Tibial nerve (tissue), 4 donors: ENCODE results near the gene TMSB10. TPM values are rescaled to one million over a fixed set of nuclear protein-coding genes. Genes with fewer than 3 reads are reported as not detected.
A peak's percentile ranks its signal among the peaks of the same experiment; 100 is the strongest.

Source experiments
- DNase-seq, 2 donors: peaks; one replicate each; pipeline ENCODE4 v3.0.0-alpha.2; 2019; ENCODE audit warnings: low spot score in 2 of 2
- H3K27ac ChIP-seq, 4 donors: fragments of 200-600 bp; sonication (generic) in 3 of 4; one replicate each; pipeline ENCODE4 v1.5.1; 2017 to 2019; ENCODE audit warnings: mild to moderate bottlenecking in 1 of 4
- H3K27me3 ChIP-seq, 2 donors: fragments of 200-600 bp; sonication (generic) in 1 of 2; one replicate each; pipeline versions ENCODE4 v1.5.1 to v1.6.0; 2017 to 2019
- H3K36me3 ChIP-seq, 3 donors: fragments of 200-600 bp; sonication (generic); one replicate each; pipeline ENCODE4 v1.5.1; 2018 to 2019
- H3K4me1 ChIP-seq, 4 donors: fragments of 200-600 bp; sonication (generic) in 3 of 4; one replicate each; pipeline ENCODE4 v1.5.1; 2017 to 2019
- H3K4me3 ChIP-seq, 4 donors: fragments of 200-600 bp; sonication (generic) in 3 of 4; one replicate each; pipeline ENCODE4 v1.5.1; 2017 to 2019; ENCODE audit warnings: mild to moderate bottlenecking in 1 of 4, moderate library complexity in 1 of 4
- H3K9me3 ChIP-seq, 4 donors: fragments of 200-600 bp; sonication (generic) in 3 of 4; one replicate each; pipeline ENCODE4 v1.5.1; 2017 to 2019
- EP300 ChIP-seq, 2 donors: sonication (generic); formaldehyde crosslinking; IDR thresholded peaks; one replicate each; pipeline ENCODE4 v1.6.1; 2017; ENCODE audit warnings: antibody characterized with exemption in 2 of 2, mild to moderate bottlenecking in 1 of 2
- POLR2A ChIP-seq, 2 donors: fragments of 450-650 bp; IDR thresholded peaks; one replicate each; pipeline ENCODE4 v1.6.1; 2017; ENCODE audit warnings: antibody characterized with exemption in 2 of 2, mild to moderate bottlenecking in 2 of 2, moderate library complexity in 2 of 2
- WGBS, 2 donors: methylation state at CpG; one replicate each; pipeline ENCODE4 v1.1.5; 2018; 5-methylcytosine and 5-hydroxymethylcytosine counted together
- total RNA-seq, 4 donors: library from RNA; depleted of rRNA; stranded (reverse); fragments of >200 nt; gene quantifications; one replicate each; pipeline ENCODE4 v1.1.0, GENCODE V29; 2016
- TF ChIP-seq, protein P1 (sequence below), 5 experiments: fragments of 200-600 bp in 3 of 5; fragments of 450-650 bp in 2 of 5; sonication (generic) in 3 of 5; IDR thresholded peaks; one replicate each; pipeline ENCODE4 v1.5.1; 2016 to 2019; ENCODE audit warnings: antibody characterized with exemption in 5 of 5, mild to moderate bottlenecking in 3 of 5, moderate library complexity in 2 of 5

Gene TMSB10
- total RNA-seq, 4 donors from 2014 or later, result 5,005 to 6,715 (median 5,816) TPM

DNA sequence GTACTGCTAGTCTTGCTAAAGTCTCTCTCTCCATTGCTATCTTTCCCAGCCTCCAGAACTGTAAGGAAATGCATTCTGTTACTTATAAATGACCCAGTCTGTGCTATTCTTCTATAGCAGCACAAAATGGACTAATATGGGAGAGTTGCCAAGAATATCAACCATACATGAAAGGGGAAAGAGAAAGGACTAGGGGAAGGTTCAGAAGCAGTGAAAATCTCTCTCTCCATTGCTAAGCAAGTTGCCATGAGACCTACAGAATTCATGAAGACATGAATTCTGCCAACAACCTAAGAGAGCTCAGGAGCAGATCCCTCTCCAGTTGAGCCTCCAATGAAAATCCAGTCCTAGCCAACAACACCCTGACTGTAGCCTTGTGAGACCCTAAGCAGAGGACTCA lies 21.0 kb upstream of the TMSB10 start:
- Histone ChIP-seq H3K4me1 (peaks cover 0 to 41% (median 19%) of the 10 kb centered on the region in 4 donors), H3K4me3 (no peak overlapping the region), H3K36me3 (no peaks in the 10 kb centered on the region), H3K27me3 (peaks cover 0 to 21% of the 10 kb centered on the region in 2 donors), H3K9me3 (no peaks in the 10 kb centered on the region), H3K27ac (no peak overlapping the region)
- DNase-seq, result no peak
- TF ChIP-seq, protein P1, sequence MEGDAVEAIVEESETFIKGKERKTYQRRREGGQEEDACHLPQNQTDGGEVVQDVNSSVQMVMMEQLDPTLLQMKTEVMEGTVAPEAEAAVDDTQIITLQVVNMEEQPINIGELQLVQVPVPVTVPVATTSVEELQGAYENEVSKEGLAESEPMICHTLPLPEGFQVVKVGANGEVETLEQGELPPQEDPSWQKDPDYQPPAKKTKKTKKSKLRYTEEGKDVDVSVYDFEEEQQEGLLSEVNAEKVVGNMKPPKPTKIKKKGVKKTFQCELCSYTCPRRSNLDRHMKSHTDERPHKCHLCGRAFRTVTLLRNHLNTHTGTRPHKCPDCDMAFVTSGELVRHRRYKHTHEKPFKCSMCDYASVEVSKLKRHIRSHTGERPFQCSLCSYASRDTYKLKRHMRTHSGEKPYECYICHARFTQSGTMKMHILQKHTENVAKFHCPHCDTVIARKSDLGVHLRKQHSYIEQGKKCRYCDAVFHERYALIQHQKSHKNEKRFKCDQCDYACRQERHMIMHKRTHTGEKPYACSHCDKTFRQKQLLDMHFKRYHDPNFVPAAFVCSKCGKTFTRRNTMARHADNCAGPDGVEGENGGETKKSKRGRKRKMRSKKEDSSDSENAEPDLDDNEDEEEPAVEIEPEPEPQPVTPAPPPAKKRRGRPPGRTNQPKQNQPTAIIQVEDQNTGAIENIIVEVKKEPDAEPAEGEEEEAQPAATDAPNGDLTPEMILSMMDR (IDR thresholded peaks at IDR 0.05), result no peak
- TF ChIP-seq POLR2A (IDR thresholded peaks at IDR 0.05) (no peak), EP300 (IDR thresholded peaks at IDR 0.05) (no peak)

GRCh38 chr2:84885111-84885510 lies 20.3 kb upstream of the TMSB10 start:
- peaks cover 0 to 17% of the 10 kb centered on the region in 2 donors for H3K27me3 ChIP-seq
- no peak overlapping the region for H3K27ac ChIP-seq
- TF ChIP-seq EP300 (IDR thresholded peaks at IDR 0.05) (no peak), POLR2A (IDR thresholded peaks at IDR 0.05) (no peak)
- TF ChIP-seq, protein P1 (IDR thresholded peaks at IDR 0.05), result no peak
- H3K36me3 ChIP-seq, result no peaks in the 10 kb centered on the region
- no peak for DNase-seq
- WGBS, 2 donors, result 100% methylated on average over 1 to 2 of the region's 2 CpGs
- no peak overlapping the region for H3K4me3 ChIP-seq
- no peaks in the 10 kb centered on the region for H3K9me3 ChIP-seq
- peaks cover 0 to 34% (median 17%) of the 10 kb centered on the region in 4 donors for H3K4me1 ChIP-seq

GRCh38 chr2:84886791-84887190 lies 18.7 kb upstream of the TMSB10 start:
- H3K36me3 ChIP-seq, result no peaks in the 10 kb centered on the region
- H3K4me1 ChIP-seq, result peaks cover 0 to 18% (median 5%) of the 10 kb centered on the region in 4 donors
- H3K27me3 ChIP-seq, result peaks cover 0 to 5% of the 10 kb centered on the region in 2 donors
- H3K27ac ChIP-seq, result no peak overlapping the region
- H3K4me3 ChIP-seq, result no peak overlapping the region
- whole genome bisulfite sequencing, 2 donors, result 86 to 92% methylated on average over 5 to 6 of the region's 6 CpGs
- DNase-seq, result no peak
- TF ChIP-seq EP300 (IDR thresholded peaks at IDR 0.05), result no peak
- TF ChIP-seq POLR2A (IDR thresholded peaks at IDR 0.05), result no peak
- TF ChIP-seq, protein P1 (IDR thresholded peaks at IDR 0.05), result no peak
- no peaks in the 10 kb centered on the region for H3K9me3 ChIP-seq

DNA sequence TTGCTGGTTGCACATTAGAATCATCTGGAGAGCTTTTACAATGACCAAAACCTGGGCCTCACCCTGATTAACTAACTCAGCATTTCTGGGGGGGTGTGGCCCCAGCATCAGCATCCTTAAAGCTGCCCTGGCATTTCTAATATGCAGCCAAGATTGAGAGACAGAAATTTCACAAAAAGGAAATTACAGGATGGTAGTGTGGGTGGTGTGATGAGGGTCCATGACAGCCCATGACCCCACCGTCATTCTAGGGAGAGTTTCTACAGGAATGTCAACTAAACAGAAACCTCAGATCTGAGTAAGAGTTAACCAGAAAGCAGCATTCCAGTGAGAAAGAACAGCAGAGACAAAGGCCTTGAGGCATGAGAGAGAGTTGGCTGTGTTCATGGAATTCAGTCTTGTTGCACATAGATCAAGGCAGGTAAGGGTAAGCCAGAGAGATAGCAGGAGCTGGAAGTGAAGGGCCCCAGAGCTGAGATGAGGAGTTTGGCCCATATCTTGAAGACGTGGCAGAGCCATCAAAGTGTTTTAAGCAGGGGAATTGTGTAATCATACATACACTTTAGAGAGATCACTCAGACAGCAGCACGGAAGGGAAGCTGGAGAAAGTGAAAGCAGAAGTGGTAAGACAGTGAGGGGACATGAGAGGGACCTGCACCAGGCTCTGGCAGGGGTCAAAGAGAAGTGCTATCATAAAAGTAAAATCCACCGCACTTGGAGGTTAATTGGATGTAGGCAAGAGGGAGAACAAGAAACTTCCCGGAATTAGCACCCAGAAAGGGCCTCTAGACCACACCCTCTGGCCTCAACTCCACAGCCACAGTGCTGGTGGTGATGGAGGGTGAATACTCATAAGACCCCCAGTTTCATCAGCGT lies 16.8 kb upstream of the TMSB10 start:
- TF ChIP-seq POLR2A (IDR thresholded peaks at IDR 0.05) (no peak), EP300 (IDR thresholded peaks at IDR 0.05) (peak in 1 of 2 donors; percentile 39)
- Histone ChIP-seq H3K4me3 (peak overlapping the region in 3 of 4 donors; percentile 13 to 29 (median 19)), H3K4me1 (peaks cover 0 to 11% (median 5%) of the 10 kb centered on the region in 4 donors), H3K27me3 (no peaks in the 10 kb centered on the region), H3K27ac (peak overlapping the region; percentile 6 to 75 (median 48)), H3K9me3 (no peaks in the 10 kb centered on the region), H3K36me3 (no peaks in the 10 kb centered on the region)
- WGBS, 2 donors, result 38 to 39% methylated on average over 6 of the region's 6 CpGs
- DNase-seq, result peak in 1 of 2 donors; percentile 33

DNA sequence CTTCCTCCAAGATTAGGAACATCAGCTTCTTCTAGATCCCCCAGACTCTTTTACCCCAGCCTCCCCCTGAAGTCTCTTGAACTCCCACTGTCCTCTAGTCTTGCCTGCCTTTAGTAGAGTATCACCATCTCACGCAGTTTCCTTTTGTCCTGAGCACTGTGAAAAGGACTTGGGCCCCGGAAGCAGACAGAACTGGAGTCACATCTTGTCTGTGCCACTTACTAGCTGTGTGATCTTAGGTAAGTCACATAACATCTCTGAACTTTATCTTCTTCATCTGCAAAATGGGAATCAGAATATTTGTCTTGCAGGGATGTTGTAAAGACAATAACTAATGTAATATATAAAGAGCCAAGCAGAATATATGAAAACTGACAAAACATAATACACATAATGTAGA lies 16.1 kb upstream of the TMSB10 start:
- Histone ChIP-seq H3K4me1 (peaks cover 0 to 15% (median 7%) of the 10 kb centered on the region in 4 donors), H3K27ac (peak overlapping the region in 3 of 4 donors; percentile 6 to 75 (median 61)), H3K4me3 (peak overlapping the region in 2 of 4 donors; percentile 19 to 29), H3K36me3 (no peaks in the 10 kb centered on the region), H3K9me3 (no peaks in the 10 kb centered on the region), H3K27me3 (no peaks in the 10 kb centered on the region)
- TF ChIP-seq EP300 (IDR thresholded peaks at IDR 0.05) (no peak), POLR2A (IDR thresholded peaks at IDR 0.05) (no peak)
- TF ChIP-seq, protein P1 (IDR thresholded peaks at IDR 0.05), result no peak
- WGBS, 2 donors, result 87 to 94% methylated on average over 2 of the region's 2 CpGs
- no peak for DNase-seq
